Stimulated activated CD8-positive, alpha-beta memory T cell treated with anti-CD3 and anti-CD28 coated beads, Interleukin-4, amount 100 ng/mL, for 48 hours (primary cell): ENCODE measurements around the gene FANCE.
A peak's percentile ranks its signal among the peaks of the same experiment; 100 is the strongest.
"Not testable (repeated sequence)": the region's sequence is repeated elsewhere in the genome, so short reads cannot be mapped to it uniquely, and the experiment has no call there.

Source experiments
- DNase-seq: peaks from one replicate; pipeline ENCODE4 v3.0.0-alpha.2; 2020

The FANCE gene

GRCh38 chr6:35452183-35453090 lies at the start of gene FANCE:
Gene FANCE, plus strand, starts transcription at chr6:35452338. Its CDS starts 208 bp downstream, at chr6:35452546.
- DNase-seq, result peak; percentile 100

GRCh38 chr6:35402856-35403191 lies 49.3 kb upstream of the FANCE start:
- DNase-seq, result no peak

DNA sequence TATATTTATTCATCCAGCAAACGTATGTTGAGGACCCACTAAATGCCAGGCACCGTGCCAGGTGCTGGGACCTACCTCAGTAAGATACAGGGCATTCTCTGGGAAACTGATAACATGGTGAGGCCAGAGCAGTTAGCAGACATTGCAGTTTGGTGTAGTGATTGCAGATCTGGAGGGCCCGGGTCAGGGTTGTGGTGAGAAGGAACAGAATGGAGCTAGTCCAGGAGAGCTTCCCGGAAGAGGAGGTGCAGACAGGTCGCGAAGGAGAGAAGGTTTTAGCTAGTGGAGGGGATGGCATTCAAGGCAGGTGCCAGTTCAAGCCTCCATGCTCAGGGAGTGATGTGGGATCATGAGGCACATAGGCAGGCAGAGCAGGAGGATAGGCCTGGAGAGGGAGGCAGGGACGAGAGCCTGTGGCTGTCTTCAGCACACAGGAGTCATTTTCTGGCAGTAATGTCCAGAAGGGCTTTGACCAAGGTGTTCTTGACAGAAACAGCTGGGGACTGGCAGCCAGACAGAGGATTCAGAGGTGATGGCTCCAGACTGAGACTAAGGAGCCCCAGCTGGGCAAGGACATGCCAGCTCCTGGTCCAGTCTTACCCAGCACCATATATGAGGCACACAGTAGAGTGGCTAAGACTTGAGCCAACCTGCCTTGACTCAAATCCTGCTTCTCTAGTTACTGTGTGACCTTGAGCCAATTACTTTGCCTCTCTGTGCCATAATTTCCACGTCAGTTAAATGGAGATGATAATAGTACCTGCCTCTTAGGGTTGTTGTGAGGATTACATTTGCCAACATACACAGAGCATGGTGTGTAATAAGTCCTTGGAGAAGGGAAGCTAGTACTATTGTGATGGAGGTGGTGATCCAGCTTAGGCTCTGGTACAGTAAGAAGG lies 48.3 kb upstream of the FANCE start:
- DNase-seq, result no peak

- no peak for DNase-seq
These were observed 45.2 kb upstream of the FANCE start for GRCh38 chr6:35406711-35407485.

DNA sequence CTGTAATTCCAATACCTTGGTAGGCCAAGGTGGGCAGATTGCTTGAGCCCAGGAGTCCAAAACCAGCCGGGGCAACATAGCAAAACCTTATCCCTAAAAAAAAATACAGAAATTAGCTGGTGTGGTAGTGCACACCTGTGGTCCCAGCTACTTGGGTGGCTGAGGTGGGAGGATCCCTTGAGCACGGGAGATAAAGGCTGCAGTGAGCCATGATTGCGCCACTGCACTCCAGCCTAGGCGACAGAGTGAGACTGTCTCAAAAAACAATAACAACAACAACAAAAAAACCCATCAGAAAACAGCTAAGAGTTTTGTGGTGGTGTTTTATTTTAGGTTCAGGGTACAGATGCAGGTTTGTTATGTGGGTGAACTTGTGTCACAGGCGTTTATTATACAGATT lies 42.9 kb upstream of the FANCE start:
- no peak for DNase-seq

DNA sequence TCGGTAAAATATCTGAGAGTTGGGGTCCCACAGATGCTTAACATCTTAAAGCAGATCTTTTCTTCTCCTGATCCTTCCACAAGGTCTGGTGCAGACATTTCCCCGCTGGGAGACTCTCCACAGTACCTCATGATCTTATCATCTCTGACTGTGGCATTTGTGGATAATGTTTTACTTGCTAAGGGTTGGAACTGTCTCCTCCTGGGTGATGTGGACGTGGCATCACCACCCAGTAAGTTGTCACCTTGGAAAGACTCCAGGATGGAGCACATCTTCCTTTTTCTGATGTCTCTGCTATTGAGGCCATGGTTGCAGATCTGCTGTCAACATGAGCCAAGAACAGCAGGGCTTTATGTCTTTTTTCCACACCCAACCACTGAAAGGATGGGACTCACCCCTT lies 42.0 kb upstream of the FANCE start:
- no peak for DNase-seq

- no peak for DNase-seq
These were observed 41.1 kb upstream of the FANCE start for GRCh38 chr6:35411066-35411465.

DNA sequence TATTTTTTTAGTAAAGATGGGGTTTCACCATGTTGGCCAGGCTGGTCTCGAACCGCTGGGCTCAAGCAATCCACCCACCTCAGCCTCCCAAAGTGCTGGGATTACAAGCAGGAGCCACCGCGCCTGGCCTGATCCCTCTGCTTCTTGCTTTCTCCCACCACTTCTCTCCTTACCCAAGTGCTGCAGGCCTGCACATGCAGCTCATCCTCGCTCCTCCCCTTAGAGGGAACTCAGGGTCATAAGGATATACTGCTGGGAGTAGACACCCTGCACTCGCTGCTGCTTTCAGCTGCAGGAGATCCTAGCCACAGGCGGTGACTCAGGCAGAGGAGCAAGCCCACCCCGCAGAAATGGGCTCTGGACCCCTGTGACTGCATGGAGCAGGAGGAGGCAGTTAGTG lies 40.0 kb upstream of the FANCE start:
- no peak for DNase-seq

DNA sequence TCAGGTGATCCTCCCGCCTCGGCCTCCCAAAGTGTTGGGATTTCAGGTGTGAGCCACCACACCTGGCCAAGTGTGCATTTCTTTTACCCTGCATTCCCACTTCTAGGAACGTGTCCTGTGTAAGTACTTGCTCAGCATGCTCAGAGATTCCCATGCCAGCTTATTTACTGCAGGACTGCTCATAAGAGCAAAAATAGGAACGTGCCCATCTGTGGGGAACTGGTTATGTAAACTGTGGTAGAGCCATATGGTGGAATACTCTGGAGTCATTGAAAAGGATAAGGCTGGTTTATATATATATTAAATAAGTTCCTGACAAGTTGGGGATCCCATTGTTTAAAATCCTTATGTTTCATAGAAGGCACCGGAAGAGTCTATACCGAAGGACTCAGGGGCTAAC lies 38.2 kb upstream of the FANCE start:
- no peak for DNase-seq

- DNase-seq, result no peak
These were observed 36.9 kb upstream of the FANCE start for GRCh38 chr6:35415065-35415891.

GRCh38 chr6:35417979-35418661 lies 34.0 kb upstream of the FANCE start:
- no peak for DNase-seq

DNA sequence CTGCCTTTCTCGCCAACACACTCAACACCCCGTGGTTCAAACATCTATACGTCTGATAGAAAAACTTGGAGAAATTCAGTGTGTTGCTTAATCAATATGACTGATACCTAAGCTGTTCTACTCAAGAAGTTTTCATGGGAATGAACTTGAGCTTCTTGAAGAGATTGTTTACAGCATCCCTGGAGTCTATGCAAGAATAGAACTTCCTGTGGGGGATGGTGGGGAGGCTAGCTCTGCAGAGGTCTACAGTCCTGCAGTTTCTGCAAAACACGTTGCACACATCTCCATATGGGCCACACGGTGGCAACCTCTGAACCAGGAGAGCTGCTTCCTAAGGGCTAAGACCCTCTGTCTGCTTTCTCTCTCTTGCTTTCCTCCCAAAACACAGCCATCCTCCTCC lies 32.7 kb upstream of the FANCE start:
- no peak for DNase-seq

DNA sequence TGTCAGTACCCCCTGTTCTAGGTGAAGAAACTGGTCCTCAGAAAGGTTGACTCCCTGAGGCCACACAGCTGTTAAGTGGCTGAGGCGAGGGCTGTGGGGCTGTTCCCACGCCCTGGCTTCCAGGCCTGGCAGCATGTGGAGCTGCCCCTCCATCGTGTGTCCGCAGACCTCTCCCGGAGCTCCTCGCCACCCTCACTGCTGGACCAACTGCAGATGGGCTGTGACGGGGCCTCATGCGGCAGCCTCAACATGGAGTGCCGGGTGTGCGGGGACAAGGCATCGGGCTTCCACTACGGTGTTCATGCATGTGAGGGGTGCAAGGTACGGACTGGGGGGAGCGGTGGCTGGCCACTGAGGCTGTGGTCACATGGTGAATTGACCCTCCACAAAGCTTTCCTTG lies 32.2 kb upstream of the FANCE start:
- DNase-seq, result no peak

GRCh38 chr6:35425284-35425683 lies 26.9 kb upstream of the FANCE start:
- no peak for DNase-seq

DNA sequence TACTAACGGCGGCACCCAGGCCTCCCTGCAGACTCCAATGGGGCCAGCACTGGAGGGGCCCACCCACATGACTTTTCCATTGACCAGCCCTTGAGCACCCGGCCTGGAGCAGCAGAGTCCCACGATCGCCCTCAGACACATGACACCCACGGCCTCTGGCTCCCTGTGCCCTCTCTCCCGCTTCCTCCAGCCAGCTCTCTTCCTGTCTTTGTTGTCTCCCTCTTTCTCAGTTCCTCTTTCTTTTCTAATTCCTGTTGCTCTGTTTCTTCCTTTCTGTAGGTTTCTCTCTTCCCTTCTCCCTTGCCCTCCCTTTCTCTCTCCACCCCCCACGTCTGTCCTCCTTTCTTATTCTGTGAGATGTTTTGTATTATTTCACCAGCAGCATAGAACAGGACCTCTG lies 26.1 kb upstream of the FANCE start:
- DNase-seq, result no peak

DNA sequence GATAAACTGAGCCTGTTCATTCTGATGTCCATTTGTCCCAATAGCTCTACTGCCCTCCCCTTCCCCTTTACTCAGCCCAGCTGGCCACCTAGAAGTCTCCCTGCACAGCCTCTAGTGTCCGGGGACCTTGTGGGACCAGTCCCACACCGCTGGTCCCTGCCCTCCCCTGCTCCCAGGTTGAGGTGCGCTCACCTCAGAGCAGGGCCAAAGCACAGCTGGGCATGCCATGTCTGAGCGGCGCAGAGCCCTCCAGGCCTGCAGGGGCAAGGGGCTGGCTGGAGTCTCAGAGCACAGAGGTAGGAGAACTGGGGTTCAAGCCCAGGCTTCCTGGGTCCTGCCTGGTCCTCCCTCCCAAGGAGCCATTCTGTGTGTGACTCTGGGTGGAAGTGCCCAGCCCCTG lies 24.7 kb upstream of the FANCE start:
- no peak for DNase-seq

DNA sequence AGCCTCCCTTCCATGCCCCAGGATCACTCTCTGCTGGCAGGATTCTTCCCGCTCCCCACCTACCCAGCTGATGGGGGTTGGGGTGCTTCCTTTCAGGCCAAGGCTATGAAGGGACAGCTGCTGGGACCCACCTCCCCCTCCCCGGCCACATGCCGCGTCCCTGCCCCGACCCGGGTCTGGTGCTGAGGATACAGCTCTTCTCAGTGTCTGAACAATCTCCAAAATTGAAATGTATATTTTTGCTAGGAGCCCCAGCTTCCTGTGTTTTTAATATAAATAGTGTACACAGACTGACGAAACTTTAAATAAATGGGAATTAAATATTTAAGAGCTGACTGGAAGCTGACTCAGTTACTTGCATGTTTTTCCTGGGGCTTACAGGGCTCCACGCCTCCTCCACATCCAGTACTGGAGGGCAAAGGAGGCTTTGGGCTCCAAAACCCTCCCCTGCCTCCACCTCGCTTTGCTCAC lies 24.3 kb upstream of the FANCE start:
- DNase-seq, result no peak

DNA sequence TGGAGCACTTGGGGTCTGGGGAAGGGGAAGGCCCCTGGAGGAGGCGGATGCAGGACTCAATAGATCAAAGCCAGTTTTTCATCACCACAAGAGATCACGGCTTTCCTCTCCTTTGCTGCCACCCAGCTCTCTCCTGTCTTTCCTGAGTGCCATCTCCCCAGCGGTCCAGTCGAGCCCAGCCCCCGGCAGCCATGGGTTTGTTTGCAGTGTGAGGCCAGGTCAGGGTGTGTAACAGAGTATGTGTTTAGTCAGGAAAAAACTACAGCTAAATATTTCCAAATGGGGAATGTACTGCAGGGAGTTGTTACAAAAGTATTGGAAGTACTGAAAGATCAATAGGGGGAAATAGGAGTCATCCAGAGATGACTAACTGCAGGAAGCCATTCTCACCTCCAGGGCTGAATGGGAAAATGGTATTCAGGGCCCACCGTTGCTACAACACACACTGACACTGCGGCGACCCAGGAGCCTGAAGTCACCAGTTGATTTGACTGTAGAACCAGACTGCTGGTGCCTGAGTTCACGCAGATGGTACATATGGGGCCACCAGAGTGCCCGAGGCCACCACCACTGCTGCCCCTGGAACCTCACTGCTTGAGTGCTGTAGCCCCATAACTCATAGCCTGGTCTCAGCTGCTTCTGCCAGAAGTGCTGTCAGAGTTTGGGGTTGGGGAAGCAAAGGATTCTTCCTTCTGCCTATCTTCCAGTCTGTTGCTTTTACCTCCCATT lies 23.6 kb upstream of the FANCE start:
- no peak for DNase-seq

- no peak for DNase-seq
These were observed 22.7 kb upstream of the FANCE start for GRCh38 chr6:35429463-35429862.

DNA sequence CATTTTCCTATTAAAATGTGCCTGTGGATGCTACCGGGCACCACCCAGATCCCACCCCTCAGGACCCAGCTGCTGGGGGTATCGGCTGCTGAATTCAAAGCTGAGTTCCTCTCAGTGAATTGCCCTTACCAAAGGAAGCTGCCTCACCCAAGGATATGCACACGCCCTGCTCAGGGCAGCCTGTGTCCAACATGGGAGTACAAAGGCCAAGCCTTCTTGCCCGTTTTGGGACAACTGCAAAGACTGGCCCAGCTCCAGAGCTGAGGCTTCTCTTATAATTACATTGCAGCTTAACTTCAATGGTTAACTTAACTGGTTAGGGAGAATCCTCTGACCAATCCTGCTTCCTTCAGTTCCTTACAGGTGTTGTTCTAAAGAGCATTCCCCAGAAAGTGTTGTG lies 19.8 kb upstream of the FANCE start:
- DNase-seq, result no peak

DNA sequence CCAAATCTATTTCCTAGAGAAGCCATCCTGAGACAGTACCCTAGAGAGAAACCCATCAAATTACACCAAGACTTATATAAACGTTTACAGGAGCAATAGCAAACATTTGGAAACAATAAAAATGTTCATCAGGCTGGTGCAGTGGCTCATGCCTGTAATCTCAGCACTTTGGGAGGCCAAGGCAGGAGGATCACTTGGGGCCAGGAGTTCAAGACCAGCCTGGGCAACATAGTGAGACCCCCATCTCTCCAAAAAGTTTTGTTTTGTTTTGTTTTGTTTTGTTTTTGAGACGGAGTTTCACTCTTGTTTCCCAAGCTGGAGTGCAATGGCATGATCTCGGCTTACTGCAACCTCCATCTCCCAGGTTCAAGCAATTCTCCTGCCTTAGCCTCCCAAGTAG lies 19.4 kb upstream of the FANCE start:
- not testable (repeated sequence) for DNase-seq
